GM10248 (cell line): ENCODE results near the gene MAP3K5.
A peak's percentile ranks its signal among the peaks of the same experiment; 100 is the strongest.

Experiments used
- CTCF ChIA-PET: fragments of 300-600 bp; sonication (Branson Sonifier 250); formaldehyde crosslinking; extraction: SDS; loops from one replicate; lab custom pipeline; 2021; ENCODE audit warnings: antibody characterized with exemption; lab: Yijun Ruan, JAX
- POLR2A ChIA-PET: fragments of 350-650 bp; sonication (Branson Sonifier 250); formaldehyde crosslinking; extraction: SDS; loops from one replicate; lab custom pipeline; 2020; ENCODE audit warnings: antibody characterized with exemption; lab: Yijun Ruan, JAX
- DNase-seq: peaks from one replicate; pipeline ENCODE4 v3.0.0; 2012; ENCODE audit errors: extremely low spot score
- TF ChIP-seq, protein P1 (sequence below): IDR thresholded peaks from 2 replicates; pipeline ENCODE4 v1.5.1; 2012; ENCODE audit warnings: mild to moderate bottlenecking, low read depth; ENCODE audit errors: extremely low read depth, missing control alignments, control extremely low read depth

Gene MAP3K5

GRCh38 chr6:136774228-136775041, 17.8 kb downstream of the MAP3K5 start:
- CTCF ChIA-PET: interaction anchor here (1.1 to 5.5 kb wide), 6 partner anchors 10 to 130 kb away, joined by 3 to 40 read pairs (median 10); partner anchors contain the start of gene MAP3K5
- TF ChIP-seq, protein P1, sequence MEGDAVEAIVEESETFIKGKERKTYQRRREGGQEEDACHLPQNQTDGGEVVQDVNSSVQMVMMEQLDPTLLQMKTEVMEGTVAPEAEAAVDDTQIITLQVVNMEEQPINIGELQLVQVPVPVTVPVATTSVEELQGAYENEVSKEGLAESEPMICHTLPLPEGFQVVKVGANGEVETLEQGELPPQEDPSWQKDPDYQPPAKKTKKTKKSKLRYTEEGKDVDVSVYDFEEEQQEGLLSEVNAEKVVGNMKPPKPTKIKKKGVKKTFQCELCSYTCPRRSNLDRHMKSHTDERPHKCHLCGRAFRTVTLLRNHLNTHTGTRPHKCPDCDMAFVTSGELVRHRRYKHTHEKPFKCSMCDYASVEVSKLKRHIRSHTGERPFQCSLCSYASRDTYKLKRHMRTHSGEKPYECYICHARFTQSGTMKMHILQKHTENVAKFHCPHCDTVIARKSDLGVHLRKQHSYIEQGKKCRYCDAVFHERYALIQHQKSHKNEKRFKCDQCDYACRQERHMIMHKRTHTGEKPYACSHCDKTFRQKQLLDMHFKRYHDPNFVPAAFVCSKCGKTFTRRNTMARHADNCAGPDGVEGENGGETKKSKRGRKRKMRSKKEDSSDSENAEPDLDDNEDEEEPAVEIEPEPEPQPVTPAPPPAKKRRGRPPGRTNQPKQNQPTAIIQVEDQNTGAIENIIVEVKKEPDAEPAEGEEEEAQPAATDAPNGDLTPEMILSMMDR: no peak
- no peak for DNase-seq
- POLR2A ChIA-PET: interaction anchor here (0.6 to 1.0 kb wide), 2 partner anchors 10 to 117 kb away, joined by 3 to 4 read pairs; no protein-coding TSS in a partner anchor

GRCh38 chr6:136773473-136773796, 18.8 kb downstream of the MAP3K5 start:
- ChIA-PET CTCF (interaction anchor here (0.9 to 5.5 kb wide), 8 partner anchors 11 to 72 kb away, joined by 3 to 40 read pairs (median 4); partner anchors contain the start of gene MAP3K5), POLR2A (interaction anchor here (0.9 to 1.4 kb wide), 3 partner anchors 9 to 54 kb away, joined by 3 to 6 read pairs (median 3); no protein-coding TSS in a partner anchor)
- no peak for DNase-seq
- TF ChIP-seq, protein P1: no peak

DNA sequence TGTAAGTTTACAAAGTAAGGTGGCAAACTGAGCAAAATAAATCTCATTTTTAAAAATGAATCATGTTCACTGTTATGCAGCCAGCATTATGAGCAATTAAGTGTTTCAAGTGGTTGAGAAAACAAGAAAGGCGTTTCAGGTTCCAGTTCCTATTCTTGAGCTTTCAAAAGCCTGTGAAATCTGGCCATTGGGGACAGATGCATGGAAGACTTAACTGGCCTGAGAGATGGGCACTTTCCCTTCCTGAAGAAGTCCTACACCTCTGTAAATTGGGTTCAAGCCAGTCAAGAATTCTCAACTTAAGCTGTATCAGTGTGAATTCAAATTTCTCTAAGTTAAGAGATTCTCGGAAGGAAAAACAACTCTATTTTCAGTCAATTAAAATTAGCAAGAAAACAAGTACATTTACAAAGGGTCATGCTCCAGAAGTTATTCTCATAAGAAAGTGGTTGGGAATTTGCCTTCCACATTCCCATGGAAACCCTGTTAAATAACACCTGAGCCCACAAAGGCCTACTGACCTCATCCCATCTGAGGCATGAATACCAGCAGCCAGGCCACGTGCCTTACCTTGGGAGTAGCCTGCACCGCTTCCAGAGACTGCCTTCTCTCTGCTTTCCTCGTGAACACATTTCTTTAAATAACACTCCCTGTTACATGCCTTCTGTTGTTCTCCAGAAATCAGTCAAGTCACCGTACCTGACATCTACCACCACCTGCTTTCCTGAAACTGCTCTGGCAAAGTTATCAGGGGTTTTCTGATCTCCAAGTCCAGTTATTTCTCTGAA, 19.4 kb downstream of the MAP3K5 start:
- peak; percentile 45 for DNase-seq
- TF ChIP-seq, protein P1: no peak
- ChIA-PET POLR2A (interaction anchor here (0.6 to 1.4 kb wide), 5 partner anchors 9 to 53 kb away, joined by 3 to 6 read pairs (median 3); partner anchors contain the start of gene MAP3K5), CTCF (interaction anchor here (0.9 to 5.5 kb wide), 9 partner anchors 11 to 72 kb away, joined by 3 to 40 read pairs (median 3); partner anchors contain the start of gene MAP3K5)

- ChIA-PET POLR2A (interaction anchor here (0.6 to 1.2 kb wide), 2 partner anchors 21 to 47 kb away, joined by 3 to 4 read pairs; partner anchors contain the start of gene MAP3K5), CTCF (interaction anchor here (1.1 to 5.5 kb wide), 6 partner anchors 16 to 127 kb away, joined by 3 to 40 read pairs (median 11); partner anchors contain the start of gene MAP3K5)
- TF ChIP-seq, protein P1: no peak
- DNase-seq: no peak
Measured at GRCh38 chr6:136771306-136771705, 21.0 kb downstream of the MAP3K5 start.

GRCh38 chr6:136769759-136770158, 22.5 kb downstream of the MAP3K5 start:
- TF ChIP-seq, protein P1: no peak
- CTCF ChIA-PET: no interaction called here
- POLR2A ChIA-PET: no interaction called here
- DNase-seq: no peak

GRCh38 chr6:136769124-136769523, 23.2 kb downstream of the MAP3K5 start:
- TF ChIP-seq, protein P1: no peak
- DNase-seq: no peak
- CTCF ChIA-PET: no interaction called here
- POLR2A ChIA-PET: no interaction called here
